Right forelimb (tissue), 1 donor: ENCODE results near the gene PRSS48.
"Not testable (repeated sequence)": the region's sequence is repeated elsewhere in the genome, so short reads cannot be mapped to it uniquely, and the experiment has no call there.

Experiments
- DNase-seq: peaks from one replicate; pipeline ENCODE4 v3.0.0-alpha.2; 2018

PRSS48 gene

GRCh38 chr4:151263455-151263854 is 13.5 kb upstream of the PRSS48 start:
- DNase-seq = no peak

GRCh38 chr4:151266497-151266896 is 10.5 kb upstream of the PRSS48 start:
- DNase-seq = no peak

GRCh38 chr4:151267104-151267503 is 9.9 kb upstream of the PRSS48 start:
- DNase-seq = no peak

GRCh38 chr4:151267822-151268535 is 9.0 kb upstream of the PRSS48 start:
- DNase-seq = no peak

GRCh38 chr4:151268905-151269304 is 8.1 kb upstream of the PRSS48 start:
- DNase-seq = not testable (repeated sequence)

- DNase-seq = no peak
Observed at GRCh38 chr4:151284534-151285245, 7.7 kb downstream of the PRSS48 start.

GRCh38 chr4:151287409-151287808 is 10.4 kb downstream of the PRSS48 start:
- DNase-seq = no peak

- DNase-seq = no peak
Observed at GRCh38 chr4:151291485-151291884, 14.5 kb downstream of the PRSS48 start.

- DNase-seq = no peak
Observed at GRCh38 chr4:151292038-151292437, 15.1 kb downstream of the PRSS48 start.

- DNase-seq = no peak
Observed at GRCh38 chr4:151294833-151295496, 18.0 kb downstream of the PRSS48 start.

- no peak for DNase-seq
Observed at GRCh38 chr4:151296227-151296626, 19.3 kb downstream of the PRSS48 start.

GRCh38 chr4:151297170-151297569 is 20.2 kb downstream of the PRSS48 start:
- no peak for DNase-seq

GRCh38 chr4:151302432-151302831 is 25.5 kb downstream of the PRSS48 start:
- no peak for DNase-seq

GRCh38 chr4:151304226-151304625 is 27.3 kb downstream of the PRSS48 start:
- no peak for DNase-seq

GRCh38 chr4:151304755-151305154 is 27.8 kb downstream of the PRSS48 start:
- DNase-seq = no peak

- no peak for DNase-seq
Observed at GRCh38 chr4:151310124-151310728, 33.3 kb downstream of the PRSS48 start.

GRCh38 chr4:151313306-151314009 is 36.5 kb downstream of the PRSS48 start:
- DNase-seq = no peak

GRCh38 chr4:151314010-151314355 is 37.0 kb downstream of the PRSS48 start:
- DNase-seq = no peak

GRCh38 chr4:151314479-151314878 is 37.5 kb downstream of the PRSS48 start:
- no peak for DNase-seq

- DNase-seq = no peak
Observed at GRCh38 chr4:151315212-151315886, 38.4 kb downstream of the PRSS48 start.

GRCh38 chr4:151316645-151317044 is 39.7 kb downstream of the PRSS48 start:
- DNase-seq = no peak

- no peak for DNase-seq
Observed at GRCh38 chr4:151318307-151319006, 41.5 kb downstream of the PRSS48 start.
